Adrenal gland (tissue), 5 donors: ENCODE measurements around the gene CDH12.

Source experiments
- CTCF ChIP-seq, 6 experiments: fragments of 450-650 bp in 4 of 6; fragments of 200-600 bp in 2 of 6; sonication (generic) in 1 of 6; IDR thresholded peaks; 1 replicate in 5 of 6; 2 replicates in 1 of 6; pipeline versions ENCODE4 v1.5.1 to v1.8.0; 2016 to 2021; ENCODE audit warnings: antibody characterized with exemption in 6 of 6, mild to moderate bottlenecking in 2 of 6, moderate library complexity in 1 of 6
- POLR2A ChIP-seq, 2 donors: fragments of 450-650 bp; IDR thresholded peaks; one replicate each; pipeline ENCODE4 v1.6.1; 2017; ENCODE audit warnings: antibody characterized with exemption in 2 of 2, mild to moderate bottlenecking in 2 of 2, moderate library complexity in 1 of 2
- donor health status: DM: no; HTN: no; CAD: no.

DNA sequence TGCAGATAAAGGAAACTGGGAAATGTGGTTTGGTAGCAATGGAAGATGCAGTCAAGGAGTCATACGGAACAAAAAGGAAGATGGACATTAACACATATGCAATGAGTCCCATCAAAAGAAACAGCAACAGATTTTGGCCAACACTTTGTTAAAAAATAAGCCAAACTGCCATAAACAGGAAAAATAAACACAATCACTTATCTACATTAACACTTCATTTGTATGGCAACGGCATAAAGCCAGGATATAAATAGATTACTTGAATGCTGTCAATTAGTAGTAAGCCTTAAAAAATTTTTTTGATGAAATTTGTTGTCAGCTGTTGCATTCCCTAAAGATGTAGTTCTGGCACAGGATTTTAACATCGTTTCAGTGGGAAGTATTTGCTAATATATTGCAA, 190.8 kb downstream of the CDH12 start:
- TF ChIP-seq CTCF (IDR thresholded peaks at IDR 0.05) (no peak), POLR2A (IDR thresholded peaks at IDR 0.05) (no peak)
